Superior temporal gyrus (tissue), 1 donor: ENCODE results near the gene RBM12.

ENCODE experiments used
- DNase-seq: peaks from one replicate; pipeline ENCODE4 v3.0.0-alpha.2; 2016; ENCODE audit errors: extremely low spot score

Gene RBM12

GRCh38 chr20:35653893-35654292 lies 10.8 kb downstream of the RBM12 start:
- DNase-seq, result no peak

DNA sequence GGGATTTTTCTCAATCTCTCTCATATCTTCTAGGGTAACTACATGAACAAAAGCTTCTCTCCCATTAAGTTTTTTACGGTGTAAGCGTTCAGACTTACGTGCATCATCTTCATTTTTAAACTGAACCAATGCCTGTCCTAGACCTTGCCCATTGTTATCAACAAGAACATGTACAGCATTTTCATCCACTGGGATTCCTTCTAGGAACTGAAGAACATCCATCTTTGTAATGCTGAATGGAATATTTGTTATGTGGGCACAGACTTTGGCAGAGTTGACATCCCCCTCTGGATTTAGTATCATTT lies 11.3 kb downstream of the RBM12 start:
- DNase-seq, result no peak

DNA sequence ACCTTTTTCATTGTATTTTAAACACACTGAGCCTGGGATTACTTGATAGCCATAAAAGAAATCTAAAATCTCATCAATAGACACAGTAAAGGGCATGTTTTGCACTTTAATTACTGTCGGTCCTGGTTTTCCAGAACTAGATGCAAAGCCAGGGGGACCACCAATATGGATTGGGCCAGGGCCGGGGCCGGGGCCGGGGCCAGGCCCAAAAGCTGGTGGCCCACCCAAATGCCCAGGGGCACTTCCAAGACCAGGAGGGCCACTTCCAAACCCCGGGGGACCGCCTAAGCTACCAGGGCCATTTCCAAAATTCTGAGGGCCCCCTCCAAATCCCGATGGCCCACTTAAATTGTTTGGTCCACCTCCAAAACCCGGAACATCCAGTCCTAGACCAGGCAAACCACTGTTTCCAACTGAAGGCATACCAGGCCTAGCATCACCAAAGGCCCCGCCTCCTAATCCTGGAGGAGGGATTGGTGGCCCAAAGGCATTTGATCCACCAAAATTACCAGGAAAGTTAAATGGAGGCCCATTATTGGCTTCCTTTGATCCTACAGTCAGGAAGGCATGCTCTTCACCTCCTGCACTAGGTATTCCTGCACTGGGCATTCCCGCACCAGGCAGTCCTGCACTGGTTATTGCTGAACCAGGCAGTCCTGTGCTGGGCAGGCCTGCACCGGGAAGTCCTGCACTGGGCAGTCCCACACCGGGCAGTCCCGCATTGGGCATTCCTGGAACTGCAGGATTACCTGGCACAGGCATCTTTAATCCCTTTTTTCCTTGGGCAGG lies 11.9 kb downstream of the RBM12 start:
- no peak for DNase-seq

DNA sequence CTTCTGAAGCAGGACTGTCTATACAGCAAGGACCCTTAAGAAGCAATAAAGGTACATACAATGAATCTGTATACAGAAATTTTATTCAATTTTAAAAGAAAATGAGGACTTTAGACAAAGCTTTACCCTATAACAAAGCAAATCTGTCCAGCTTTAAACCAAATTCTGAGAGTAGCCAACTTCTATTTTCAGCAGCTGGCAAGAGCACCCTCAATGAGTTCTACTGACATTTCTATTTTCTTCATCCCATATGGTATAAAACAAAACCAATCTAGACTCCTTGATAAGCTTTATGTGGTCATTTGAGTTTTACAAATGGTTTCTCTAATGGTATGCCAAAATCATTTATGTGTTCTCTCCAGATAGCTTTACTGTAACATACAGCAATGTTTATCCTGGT lies 12.7 kb downstream of the RBM12 start:
- peak; percentile 18 for DNase-seq

DNA sequence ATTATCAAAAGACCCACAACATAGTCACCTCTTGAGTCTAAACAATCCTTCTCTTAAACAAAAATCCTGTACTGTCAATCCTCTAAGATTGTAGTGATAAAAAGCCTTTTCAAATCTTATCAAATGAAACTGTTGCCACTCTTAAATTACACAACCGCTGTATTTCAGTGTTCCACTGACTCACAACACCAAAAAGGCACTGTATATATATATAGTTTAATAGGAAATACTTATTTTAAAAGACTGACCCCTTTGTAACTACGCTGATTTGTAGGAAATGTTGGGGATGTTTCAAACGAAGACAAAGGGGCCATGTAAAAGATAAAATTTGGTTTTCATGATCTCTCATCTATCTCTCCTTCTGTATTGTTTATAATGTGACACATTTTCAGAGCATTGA lies 14.1 kb downstream of the RBM12 start:
- no peak for DNase-seq

- peak; percentile 50 for DNase-seq
Measured at GRCh38 chr20:35648836-35649235, 15.9 kb downstream of the RBM12 start.

- DNase-seq, result no peak
Measured at GRCh38 chr20:35644806-35645205, 19.9 kb downstream of the RBM12 start.

GRCh38 chr20:35643045-35643444 lies 21.7 kb downstream of the RBM12 start:
- no peak for DNase-seq

DNA sequence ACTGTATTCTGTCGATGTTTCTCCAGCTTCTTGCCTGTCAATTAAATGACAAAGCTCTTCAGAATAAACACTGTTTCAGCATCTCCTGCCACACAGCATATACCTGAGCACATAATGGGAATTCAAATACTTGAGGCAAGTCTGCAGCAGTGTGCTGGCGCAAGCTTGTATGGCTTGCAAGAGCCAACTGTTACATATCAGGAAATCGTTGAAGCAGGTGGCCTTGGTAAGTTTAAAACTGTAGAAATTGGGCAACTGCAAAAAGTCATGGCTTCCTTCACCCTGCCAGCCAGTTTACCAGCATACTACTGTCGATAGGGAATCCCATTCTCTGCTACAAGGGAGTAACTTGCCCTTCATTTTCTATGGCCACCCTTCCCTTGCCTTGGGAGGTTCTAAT lies 23.0 kb downstream of the RBM12 start:
- no peak for DNase-seq

DNA sequence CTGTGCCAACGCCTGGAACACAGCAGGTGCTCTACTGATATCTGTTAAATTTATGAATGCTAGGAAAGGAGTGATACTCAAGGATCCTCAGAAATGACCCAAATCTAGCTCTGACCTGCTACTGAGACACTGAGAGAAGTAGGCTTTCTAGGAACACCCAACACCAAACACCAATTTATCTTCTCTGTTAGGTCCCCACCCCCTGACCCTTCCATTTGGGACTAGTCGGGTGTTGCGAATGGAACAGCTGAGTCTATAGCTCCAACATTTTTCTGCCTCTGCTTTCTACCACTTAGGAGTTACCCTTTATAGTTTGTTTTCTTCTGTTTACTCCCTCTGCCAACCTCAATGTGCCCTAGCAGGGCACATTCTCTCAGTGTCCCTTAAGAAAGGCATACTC lies 24.0 kb downstream of the RBM12 start:
- no peak for DNase-seq

DNA sequence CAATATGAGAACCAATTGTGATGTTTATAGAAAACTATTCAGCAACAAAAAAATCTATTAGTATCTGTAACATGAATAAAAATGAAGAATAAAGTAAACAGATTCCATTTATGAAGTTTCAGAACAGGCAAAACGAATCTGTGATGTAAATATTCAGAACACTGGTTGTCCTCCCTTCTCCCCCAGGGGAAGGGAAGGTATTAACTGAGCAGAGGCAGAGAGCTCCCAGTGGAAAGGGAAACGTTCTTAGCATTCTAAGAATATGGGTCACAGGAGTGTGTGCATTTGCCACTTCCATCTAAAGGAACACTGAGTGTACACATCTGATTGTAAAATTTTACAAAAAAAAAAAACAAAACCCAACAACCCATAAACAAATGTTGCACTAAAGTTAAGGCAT lies 25.9 kb downstream of the RBM12 start:
- no peak for DNase-seq

GRCh38 chr20:35637276-35637675 lies 27.4 kb downstream of the RBM12 start:
- no peak for DNase-seq

GRCh38 chr20:35636095-35636494 lies 28.6 kb downstream of the RBM12 start:
- no peak for DNase-seq

DNA sequence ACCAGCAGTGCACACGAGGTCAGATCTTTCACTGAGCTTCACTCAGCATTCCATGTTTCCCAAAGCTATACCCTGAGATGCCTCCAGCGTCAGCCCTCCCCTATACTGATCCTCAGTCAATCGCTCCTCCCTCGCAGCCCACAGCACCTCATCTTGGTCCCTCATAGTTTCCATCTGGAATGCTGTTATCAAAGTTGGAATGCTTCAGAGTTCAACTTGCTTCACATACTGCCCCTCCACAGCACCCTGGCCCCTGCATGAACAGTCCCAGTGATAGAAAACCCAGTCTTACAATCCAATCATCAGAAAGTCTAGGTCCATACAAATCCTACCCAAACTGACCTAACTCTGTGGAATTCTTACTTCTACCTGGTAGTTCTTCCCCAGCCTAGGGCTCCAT lies 29.0 kb downstream of the RBM12 start:
- DNase-seq, result no peak

DNA sequence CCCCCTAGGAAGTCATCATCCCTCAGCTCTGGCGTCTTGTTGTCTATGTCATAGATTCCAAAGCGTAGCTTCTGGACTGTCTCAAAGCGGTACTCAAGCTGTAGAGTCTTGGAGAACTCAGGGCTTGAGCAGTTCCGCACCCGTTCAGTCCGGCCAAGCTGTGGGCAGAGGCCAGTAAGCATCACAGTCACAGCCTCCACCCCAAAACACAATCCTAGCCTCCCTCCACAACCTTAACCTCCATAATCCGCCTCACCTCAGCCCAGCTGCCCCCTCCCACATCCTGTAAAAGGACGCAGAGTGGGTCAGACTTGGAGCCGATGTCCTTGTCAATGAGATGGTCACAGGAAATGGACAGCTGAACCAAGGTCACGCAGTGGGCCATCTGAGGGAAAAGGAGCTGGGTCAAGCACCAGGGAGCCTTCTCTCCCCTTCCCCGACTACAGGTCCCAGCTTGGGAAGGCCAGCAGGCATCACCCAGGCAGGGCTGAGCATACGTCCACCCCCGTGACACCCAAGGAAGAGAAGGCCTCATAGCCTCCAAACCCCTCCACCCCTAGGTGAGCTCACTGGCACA lies 32.1 kb downstream of the RBM12 start:
- DNase-seq, result no peak

DNA sequence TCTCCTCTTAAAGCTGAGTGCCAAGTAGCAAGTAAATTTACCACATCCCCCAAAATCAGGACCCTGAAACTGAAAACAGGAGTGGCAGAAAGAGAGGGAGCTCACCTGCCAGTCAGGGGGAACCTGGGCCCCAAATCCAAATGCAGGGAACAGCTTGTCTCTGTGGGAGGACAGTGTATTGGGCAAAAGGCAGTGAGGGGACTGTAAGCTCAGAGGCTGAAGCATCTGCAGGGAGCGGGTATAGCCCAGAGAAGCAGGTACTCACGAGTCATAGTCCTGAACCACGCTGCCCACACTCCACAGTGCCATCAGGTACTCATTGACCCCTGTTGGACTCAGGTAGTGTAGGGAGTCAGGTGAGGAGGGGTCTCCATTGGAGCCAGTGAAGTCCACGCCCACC lies 34.1 kb downstream of the RBM12 start:
- no peak for DNase-seq

DNA sequence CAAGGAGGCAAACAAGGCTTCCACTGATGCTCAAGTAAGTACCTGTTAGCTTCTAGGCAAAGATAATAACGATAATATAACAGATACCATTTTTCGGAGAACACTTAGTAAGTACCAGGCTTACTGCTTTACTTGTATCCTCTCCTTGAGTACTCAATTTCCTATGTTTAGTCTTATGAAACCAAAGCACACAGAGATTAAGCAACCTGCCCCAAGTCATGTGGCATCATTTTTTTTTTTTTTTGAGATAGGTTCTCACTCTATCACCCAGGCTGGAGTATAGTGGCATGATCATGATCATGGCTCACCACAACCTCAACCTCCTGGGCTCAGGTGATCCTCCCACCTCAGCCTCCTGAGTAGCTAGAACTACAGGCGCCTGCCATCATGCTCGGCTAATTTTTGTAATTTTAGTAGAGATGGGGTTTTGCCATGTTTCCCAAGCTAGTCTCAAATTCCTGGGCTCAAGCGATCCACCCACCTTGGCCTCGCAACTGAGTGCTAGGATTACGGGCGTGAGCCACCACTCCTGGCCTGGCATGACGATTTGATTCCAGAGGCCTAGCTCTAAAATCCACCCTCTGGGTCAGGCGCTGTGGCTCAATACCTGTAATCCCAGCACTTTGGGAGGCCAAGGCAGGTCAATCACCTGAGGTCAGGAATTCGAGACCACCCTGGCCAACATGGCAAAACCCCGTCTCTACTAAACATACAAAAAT lies 35.1 kb downstream of the RBM12 start:
- DNase-seq, result no peak

DNA sequence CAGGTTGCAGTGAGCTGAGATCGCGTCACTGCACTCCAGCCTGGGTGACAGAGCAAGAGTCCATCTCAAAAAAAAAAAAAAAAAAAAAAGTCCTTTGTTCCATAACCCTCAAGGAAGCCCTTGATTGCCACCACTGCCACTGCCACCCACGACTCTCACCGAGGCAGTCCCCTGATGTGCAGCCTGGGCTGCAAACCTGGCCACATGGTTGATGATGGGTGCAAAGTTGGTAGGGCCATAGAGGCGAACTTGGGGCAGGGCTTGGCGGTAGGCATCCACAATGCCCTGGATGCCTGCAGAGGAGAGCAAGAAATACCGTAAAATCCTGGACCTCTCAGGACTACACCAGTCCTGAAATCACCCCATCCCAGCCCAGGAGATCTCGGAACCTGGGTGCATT lies 37.6 kb downstream of the RBM12 start:
- DNase-seq, result no peak

DNA sequence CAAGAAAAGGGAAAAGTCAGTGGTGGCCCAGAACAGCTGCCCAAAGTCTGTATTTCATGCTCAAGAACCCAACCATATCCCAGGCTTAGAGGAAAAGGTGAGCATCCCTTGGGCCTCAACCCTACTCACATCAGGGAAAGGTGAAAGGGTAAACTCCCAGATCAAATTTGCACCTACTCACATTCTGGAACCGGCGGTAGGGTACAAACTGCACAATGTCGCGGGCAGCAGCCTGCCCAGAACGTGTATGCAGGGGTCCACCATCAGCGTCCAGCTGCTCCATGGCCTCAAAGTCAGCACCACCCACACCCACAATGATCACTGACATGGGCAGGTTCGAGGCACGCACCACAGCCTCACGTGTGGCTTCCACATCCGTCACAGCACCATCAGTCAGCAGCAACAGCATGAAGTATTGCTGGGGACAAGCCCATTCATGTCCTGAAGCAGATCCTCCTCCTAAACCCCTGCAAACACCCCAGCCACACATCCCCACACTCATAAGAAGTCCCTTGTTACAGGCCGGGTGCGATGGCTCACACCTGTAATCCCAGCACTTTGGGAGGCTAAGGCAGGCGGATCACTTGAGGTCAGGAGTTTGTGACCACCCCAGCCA lies 38.2 kb downstream of the RBM12 start:
- DNase-seq, result no peak

- no peak for DNase-seq
Measured at GRCh38 chr20:35625584-35626385, 38.9 kb downstream of the RBM12 start.

GRCh38 chr20:35621560-35621946 lies 43.1 kb downstream of the RBM12 start:
- no peak for DNase-seq
